ENCODE results near the gene UCHL1. TPM values are rescaled to one million over a fixed set of nuclear protein-coding genes. Genes with fewer than 3 reads are reported as not detected.

The UCHL1 gene
- total and polyA plus RNA-seq, 2 of the 13 experiments (the other 11 are each of a cell fraction or from before 2014, with no cell fraction given) = not detected

- peak; percentile 79; the same call in 1 of the 2 replicates for TF ChIP-seq TGIF2 (CRISPR knock-in tag; IDR thresholded peaks at IDR 0.05)
- 0 out of 2 replicates have a peak, but pooled peaks have one; percentile 51 for TF ChIP-seq ZBTB46 (CRISPR knock-in tag; IDR thresholded peaks at IDR 0.05; ENCODE audit: borderline replicate concordance)
- no peak for TF ChIP-seq ZNF280D (CRISPR knock-in tag; IDR thresholded peaks at IDR 0.05)
- no peak for TF ChIP-seq ZNF670 (CRISPR knock-in tag; IDR thresholded peaks at IDR 0.05; ENCODE audit: borderline replicate concordance)
- no peak for TF ChIP-seq ZNF383 (CRISPR knock-in tag; IDR thresholded peaks at IDR 0.05; ENCODE audit: borderline replicate concordance)
- TF ChIP-seq RFX1 (IDR thresholded peaks at IDR 0.05) = no peak
- peak; percentile 72 for TF ChIP-seq RAD21 (CRISPR knock-in tag; IDR thresholded peaks at IDR 0.05)
- no peak for TF ChIP-seq USF2 (IDR thresholded peaks at IDR 0.05; ENCODE audit: low read depth, low read length)
- TF ChIP-seq USF2 (CRISPR knock-in tag; IDR thresholded peaks at IDR 0.05; ENCODE audit: borderline replicate concordance) = no peak; the same call in 1 of the 2 replicates
- 0 out of 2 replicates have a peak, but pooled peaks have one; percentile 70 for TF ChIP-seq MAF1 (CRISPR knock-in tag; IDR thresholded peaks at IDR 0.05; ENCODE audit: borderline replicate concordance)
- TF ChIP-seq ZNF142 (CRISPR knock-in tag; IDR thresholded peaks at IDR 0.05) = peak; percentile 29; the same call in 1 of the 2 replicates
- 0 out of 2 replicates have a peak, but pooled peaks have one; percentile 58 for TF ChIP-seq CREB3 (CRISPR knock-in tag; IDR thresholded peaks at IDR 0.05)
- peak; percentile 92 for TF ChIP-seq DMAP1 (CRISPR knock-in tag; IDR thresholded peaks at IDR 0.05)
Observed at GRCh38 chr4:41216294-41217019, 40.3 kb upstream of the UCHL1 start (continued).
